GM12874 (cell line): Measurements from ENCODE around the gene CCR9.

ENCODE experiments used
- TF ChIP-seq, protein P1 (sequence below): IDR thresholded peaks from 2 replicates; pipeline ENCODE4 v1.5.1; 2011; ENCODE audit warnings: low read depth, mild to moderate bottlenecking, control low read depth, low read length, moderate library complexity; ENCODE audit not compliant: insufficient read depth

Gene CCR9

DNA sequence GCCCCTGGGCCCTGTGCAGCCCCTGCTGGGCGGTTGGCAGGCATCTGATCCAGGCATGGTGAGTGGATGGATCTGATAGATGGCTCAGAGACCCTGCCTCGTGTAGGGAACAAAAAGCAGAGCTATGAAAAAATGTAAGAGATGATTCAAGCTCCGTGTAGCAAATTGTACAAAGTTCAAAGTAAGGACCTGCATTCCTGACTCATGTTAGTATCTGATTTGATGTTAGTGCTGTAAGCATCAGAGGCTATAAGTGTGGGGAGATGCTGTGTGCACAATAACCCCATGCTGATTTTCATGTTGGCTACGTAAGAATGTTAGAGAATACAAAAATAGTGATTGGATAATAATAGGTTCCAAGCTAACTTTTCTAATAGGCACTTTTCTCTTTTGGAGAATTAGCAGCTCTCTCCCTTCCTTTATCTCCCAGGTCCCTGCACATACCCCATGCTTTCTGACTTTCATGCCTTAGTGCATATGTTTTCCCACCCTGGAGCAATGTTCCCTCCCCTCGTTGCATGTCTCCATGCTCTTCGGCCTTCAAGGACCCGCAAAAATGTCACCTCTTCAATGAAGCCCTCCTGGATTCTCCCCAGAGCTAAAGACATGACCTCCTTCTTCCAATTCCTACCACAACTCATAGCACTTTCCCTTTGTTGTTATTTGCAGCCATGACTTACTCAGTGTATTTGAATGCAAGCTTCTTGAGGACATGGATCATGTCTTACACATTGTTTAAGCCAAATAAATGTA lies 1.6 kb downstream of the CCR9 start:
- TF ChIP-seq, protein P1, sequence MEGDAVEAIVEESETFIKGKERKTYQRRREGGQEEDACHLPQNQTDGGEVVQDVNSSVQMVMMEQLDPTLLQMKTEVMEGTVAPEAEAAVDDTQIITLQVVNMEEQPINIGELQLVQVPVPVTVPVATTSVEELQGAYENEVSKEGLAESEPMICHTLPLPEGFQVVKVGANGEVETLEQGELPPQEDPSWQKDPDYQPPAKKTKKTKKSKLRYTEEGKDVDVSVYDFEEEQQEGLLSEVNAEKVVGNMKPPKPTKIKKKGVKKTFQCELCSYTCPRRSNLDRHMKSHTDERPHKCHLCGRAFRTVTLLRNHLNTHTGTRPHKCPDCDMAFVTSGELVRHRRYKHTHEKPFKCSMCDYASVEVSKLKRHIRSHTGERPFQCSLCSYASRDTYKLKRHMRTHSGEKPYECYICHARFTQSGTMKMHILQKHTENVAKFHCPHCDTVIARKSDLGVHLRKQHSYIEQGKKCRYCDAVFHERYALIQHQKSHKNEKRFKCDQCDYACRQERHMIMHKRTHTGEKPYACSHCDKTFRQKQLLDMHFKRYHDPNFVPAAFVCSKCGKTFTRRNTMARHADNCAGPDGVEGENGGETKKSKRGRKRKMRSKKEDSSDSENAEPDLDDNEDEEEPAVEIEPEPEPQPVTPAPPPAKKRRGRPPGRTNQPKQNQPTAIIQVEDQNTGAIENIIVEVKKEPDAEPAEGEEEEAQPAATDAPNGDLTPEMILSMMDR = no peak

GRCh38 chr3:45889337-45889736 lies 3.0 kb downstream of the CCR9 start:
- TF ChIP-seq, protein P1 = no peak

DNA sequence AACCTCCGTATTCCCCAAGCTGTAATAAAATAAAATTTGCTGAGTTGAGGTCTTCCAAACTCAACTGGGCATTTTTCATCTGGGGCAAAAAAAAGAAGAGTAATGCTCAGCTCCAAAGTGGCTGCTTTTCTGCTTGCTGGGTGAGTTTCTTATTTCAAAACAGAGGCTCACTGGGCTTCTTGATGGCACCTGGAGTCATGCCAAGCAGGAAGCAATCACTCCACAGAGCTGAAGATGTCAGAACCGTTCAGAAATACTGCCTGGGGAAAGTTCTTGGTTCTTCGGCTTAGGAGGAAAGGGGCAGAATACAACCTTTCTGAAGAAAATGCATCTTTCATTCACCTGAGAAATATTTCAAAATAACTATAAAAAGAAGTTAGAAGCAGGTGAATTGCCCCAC lies 4.1 kb downstream of the CCR9 start:
- TF ChIP-seq, protein P1 = no peak

- TF ChIP-seq, protein P1 = no peak
Observed at GRCh38 chr3:45892161-45892560, 5.8 kb downstream of the CCR9 start.

DNA sequence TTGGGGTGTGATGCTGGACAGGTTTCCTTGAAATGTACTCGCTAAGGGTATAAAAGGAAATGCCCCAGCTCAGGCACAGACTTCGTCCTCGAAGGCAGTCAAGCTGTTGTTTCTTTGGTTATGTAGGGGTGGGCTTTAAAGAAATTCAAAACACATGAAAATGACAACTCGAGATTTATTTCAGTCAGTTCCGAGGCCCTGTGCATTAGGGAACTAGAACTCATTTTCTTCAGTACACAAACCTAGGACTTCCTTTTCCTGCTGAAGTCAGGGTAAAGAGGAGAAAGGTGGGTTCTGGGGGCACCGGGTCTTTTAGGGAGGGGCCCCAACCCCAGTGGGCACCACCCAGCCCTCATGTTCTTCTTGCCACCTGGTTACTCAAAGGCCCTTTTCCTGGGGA lies 7.7 kb downstream of the CCR9 start:
- TF ChIP-seq, protein P1 = no peak

- TF ChIP-seq, protein P1 = no peak
Observed at GRCh38 chr3:45895686-45896468, 9.5 kb downstream of the CCR9 start.

DNA sequence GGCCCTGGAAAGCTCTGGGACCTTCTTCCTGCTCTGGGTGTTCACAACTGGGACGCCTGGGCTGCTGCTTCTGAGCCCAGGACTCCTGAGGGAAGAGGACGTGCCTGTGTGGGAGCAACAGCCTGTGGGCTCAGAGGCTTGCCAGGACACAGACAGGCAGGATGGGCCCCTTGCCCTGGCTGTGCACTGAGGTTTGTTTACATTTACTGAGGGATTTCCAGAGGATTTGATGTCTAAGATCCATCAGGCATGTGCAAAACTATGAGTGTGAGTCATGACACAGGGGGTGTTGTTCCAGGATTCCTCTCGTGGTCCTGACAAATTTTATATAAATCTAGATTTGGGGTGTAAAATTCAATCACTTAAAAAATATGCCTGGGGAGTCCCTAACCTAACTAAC lies 10.6 kb downstream of the CCR9 start:
- TF ChIP-seq, protein P1 = no peak
